DLD1 (cell line): ENCODE results near the gene TRIM9.
"Not testable (repeated sequence)": the region's sequence is repeated elsewhere in the genome, so short reads cannot be mapped to it uniquely, and the experiment has no call there.

Experiments
- in situ Hi-C: cut with HindIII; loops from 2 replicates; pipeline ENCODE4 v1.10.0; 2017; ENCODE audit warnings: low sequenced_read_pairs

Gene TRIM9

DNA sequence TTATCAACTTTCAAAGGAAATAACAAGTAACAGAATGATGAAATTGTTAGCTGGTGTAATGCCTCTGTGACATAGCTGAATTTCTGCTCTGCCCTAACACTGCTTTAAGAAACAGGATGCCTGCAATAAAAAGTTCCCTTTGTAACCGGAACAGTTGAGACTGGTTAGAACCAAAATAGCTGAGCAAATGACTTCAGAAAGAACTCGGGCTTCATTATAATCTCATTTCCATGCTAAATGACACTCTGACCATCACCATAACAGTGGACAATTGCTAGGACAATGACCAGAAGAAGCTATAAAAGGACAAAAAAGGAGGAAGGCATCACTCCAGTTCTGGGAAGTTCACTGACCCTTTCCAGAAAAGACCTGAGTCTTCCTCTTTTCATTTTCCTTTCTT is 127.1 kb downstream of the TRIM9 start:
- in situ Hi-C loops, result no loop called here

DNA sequence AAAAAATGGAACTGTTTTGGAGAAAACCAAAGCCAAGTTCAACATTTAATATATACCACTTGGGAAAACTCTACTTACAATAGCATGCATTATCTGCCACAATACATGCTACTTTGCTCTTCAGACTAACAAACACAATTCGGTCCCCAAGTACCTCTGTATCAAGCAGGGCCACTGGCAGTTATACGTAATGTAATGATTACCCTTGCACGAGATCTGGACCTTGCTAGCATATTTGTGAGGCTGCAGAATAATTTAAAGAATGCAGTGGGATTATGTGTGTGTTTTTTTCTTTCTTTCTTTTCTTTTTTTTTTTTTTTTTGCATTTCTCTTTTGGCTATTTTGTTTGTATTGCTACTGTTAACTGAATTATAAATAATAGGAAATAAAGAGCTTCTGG is 127.8 kb downstream of the TRIM9 start:
- in situ Hi-C loops, result no loop called here

DNA sequence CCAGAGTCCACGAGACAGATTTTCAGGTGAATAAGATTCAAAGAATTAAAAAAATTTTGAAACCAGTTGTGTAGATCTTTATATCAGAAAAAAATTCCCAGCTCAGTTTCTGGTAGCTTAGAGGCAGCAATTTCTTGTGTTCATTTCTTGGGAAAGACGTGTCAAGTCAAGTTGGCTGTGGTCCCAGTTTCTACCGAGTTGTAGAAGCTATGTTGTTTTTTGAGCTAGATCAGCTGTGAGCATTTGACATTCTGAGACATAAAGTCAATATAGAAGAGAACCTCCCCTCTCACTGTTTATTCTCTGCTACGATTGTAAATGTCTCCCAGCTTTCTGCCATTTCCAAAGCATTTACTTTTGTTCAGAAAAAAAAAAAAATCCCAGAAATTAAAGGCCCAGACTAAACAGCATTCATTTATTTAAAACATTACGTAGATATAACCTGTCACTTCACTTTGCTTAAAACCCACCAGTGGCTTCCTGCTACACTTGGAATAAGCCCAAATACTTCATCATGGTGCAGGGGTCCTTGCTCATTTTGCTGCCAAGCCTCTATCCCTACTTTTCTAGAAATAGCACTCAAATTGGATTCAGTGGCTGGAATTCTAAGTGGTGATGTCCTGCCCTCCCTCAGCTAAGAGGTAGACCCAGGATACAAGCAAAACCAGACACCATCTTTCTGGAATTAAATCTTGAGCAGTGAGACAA is 130.1 kb downstream of the TRIM9 start:
- in situ Hi-C loops, result no loop called here

DNA sequence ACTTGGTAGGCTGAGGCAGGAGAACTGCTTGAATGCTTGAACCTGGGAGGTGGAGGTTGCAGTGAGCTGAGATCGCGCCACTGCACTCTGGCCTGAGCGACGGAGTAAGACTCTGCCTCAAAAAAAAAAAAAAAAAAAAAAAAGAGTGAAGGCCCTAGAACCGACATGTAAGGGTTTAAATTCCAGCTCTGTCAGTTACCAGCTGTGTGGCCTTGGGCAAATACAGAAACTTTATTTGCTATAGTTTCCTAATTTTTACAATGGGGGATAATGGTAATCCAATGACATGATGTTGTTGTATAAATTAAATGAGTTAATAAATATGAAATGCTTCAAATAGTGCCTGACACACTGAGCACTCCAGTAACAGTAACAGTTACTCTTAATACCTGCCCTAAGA is 131.0 kb downstream of the TRIM9 start:
- in situ Hi-C loops, result no loop called here

DNA sequence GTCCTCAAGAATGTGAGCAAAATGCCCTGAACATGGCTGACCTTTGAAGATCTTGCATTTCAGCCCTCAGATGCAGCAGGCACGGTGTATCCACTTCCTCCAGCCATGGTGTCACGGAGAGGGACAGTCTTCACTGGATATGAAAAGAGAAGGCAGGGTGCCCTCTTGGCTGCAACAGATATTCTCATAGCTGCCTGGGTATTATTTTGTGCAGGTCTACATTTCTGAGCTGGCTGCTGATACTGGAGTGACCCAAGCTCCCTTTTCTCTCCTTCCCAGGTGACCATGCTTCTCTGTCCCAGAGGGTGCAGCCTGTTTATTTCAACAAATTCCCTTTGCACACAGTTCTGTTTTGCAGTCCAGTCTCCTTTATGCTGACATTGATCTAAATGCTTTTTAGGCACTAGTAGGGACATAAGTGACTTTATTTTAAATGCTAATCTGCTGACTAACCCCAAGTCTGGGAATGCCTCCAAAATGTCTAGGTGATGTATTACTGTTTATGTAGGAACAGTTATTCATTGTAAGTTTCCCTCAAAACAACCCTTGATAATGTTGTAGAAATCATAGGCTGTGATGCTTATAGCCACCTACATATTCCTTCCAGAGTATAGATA is 133.2 kb downstream of the TRIM9 start:
- in situ Hi-C loops, result no loop called here

DNA sequence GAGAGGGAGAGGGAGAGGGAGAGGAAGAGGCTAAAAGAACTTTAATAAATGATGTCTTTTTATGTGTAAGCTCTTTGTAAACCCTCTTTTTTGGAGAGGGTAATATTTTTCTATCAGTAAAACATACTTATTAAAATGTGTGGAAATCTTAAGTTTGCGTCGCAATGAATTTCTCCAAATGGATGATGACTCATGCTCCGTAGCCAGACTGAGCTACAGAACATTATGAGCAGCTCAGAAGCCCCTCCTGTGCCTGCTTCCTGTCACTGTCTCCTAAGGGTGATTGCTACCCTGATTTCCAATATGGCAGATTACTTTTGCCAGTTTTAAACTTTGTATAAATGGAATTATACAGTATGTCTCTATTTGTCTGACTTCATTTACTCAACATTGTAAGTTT is 137.6 kb downstream of the TRIM9 start:
- in situ Hi-C loops, result no loop called here

DNA sequence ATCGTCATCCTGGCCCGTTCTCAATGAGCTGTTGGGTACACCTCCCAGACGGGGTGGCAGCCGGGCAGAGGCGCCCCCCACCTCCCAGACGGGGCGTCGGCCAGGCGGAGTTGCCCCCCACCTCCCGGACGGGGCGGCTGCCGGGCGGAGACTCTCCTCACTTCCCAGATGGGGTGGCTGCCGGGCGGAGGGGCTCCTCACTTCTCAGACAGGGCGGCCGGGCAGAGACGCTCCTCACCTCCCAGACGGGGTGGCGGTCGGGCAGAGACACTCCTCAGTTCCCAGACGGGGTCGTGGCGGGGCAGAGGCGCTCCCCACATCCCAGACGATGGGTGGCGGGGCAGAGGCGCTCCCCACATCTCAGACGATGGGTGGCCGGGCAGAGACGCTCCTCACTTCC is 138.5 kb downstream of the TRIM9 start:
- in situ Hi-C loops, result not testable (repeated sequence)

DNA sequence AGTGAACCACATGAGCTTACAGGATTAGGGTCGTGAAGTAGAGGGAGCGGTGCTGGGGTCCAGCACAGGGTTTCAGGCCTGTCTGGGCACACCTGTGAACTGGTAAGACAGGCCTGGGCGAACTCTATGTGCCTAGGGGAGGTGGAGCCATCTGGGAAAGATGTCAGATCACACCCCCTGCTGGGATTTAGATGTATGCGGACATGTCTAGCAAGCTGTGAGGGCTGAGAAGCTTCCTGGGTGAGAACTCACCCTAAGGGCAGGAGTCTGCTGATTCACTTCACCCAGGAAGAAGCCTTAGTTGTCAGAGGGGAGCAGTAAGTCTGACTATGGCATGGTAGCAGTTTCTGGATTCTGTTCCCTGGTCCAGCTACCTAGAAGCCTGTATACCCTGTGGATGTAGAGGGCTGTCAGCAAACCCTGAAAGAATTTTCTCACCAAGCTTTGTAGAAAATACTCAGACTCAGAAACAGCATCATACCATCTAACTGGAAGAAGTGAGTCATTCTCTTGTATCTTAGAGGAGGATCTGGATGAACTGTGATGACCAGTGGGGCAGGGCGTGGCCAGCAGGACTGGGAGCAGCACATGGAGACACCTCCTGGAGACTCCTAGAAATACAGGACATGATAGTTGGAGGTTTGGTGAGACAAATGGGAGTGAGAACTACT is 139.4 kb downstream of the TRIM9 start:
- in situ Hi-C loops, result no loop called here

DNA sequence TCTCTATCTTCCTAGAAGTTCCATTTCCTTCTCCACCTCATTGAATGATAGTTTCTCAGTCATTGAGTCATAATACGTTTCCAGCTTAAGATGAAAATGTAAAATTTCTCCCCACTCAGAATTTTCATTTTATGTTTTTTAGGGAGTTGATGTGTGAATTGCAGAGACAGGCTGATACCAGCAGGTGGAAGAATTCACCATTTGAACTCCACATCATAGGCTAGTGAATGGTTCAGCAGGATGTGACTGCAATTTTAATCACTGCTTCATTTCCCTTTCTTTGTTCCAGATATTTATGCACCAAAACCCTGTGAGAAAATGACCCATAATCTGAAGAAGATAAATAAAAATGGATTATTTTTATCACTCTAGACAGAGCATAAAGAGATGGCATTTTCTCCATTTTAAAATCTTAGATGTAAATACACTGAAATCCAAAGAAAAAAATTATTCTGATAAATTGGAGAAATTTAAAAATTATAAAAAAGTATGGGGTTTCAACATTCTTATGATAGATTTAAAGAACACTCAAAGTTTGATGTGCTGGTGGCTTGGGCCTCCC is 140.0 kb downstream of the TRIM9 start:
- in situ Hi-C loops, result no loop called here

DNA sequence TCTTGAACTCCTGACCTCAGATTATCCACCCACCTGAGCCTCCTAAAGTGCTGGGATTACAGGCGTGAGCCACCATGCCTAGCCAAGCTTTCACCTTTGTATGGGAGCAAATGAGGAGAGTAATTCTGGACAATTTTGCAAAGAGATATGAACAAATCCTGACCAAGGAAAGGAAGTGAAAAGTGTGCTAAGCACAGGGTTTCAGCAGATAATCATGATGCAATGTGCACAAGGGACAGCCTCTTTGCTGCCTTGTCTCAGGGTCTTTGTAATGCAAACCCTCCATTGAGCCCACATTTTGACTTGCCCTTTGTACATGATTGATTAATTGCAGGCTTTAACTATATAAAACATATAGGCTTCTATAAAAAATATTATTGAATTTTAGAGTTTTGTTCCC is 141.4 kb downstream of the TRIM9 start:
- in situ Hi-C loops, result no loop called here

DNA sequence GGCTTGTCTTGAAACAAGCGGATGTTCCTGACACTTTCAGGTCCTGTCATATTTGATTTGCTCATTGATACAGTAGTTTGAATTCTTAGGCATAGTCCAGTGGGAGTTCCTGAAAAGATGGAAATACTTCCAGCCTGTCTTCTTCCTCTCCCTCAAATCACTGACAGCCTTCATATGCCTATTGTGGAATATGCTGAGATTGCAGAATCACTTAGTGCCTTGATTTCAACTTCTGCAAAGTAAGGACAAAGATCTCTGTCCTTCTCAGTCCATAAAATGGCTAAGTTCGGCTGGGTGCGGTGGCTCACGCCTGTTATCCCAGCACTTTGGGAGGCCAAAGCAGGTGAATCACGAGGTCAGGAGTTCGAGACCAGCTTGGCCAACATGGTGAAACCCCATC is 143.9 kb downstream of the TRIM9 start:
- in situ Hi-C loops, result no loop called here

DNA sequence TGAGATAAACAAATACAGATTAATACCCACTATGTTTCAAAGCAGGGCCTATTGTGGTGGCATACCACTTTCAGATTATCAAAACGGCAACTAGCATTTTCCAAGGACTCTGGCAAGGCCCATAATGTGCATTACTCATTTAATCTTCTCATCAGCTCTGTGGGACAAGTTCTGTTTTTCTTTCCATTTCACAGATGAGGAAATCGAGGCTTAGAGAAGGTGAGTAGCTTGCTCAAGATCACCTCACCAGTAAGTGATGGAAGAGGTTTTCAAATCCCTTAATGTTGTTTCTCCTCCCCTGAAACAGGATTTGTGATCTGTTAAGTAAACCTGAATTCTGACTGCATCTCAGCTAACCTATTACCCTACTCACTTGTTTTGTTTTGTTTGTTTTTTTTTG is 146.7 kb downstream of the TRIM9 start:
- in situ Hi-C loops, result no loop called here

DNA sequence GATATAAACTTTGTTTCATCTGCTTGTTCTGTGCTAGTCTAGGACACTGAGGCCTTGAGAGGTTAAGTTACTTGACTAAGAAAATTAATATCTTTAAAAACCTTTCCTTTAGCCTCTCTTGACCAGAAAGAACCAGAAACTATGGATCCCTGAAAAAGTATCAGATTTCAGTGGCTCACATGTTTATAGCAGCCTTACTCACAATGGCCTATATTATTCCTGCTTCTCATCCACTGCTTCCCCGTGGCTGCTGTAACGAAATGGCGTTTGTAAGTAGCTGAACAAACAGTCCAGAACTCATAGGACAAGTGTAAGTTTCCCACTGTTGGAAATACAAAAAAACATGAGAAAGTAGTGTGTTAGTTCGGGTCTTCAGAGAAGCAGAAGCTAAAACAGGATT is 147.5 kb downstream of the TRIM9 start:
- in situ Hi-C loops, result no loop called here

DNA sequence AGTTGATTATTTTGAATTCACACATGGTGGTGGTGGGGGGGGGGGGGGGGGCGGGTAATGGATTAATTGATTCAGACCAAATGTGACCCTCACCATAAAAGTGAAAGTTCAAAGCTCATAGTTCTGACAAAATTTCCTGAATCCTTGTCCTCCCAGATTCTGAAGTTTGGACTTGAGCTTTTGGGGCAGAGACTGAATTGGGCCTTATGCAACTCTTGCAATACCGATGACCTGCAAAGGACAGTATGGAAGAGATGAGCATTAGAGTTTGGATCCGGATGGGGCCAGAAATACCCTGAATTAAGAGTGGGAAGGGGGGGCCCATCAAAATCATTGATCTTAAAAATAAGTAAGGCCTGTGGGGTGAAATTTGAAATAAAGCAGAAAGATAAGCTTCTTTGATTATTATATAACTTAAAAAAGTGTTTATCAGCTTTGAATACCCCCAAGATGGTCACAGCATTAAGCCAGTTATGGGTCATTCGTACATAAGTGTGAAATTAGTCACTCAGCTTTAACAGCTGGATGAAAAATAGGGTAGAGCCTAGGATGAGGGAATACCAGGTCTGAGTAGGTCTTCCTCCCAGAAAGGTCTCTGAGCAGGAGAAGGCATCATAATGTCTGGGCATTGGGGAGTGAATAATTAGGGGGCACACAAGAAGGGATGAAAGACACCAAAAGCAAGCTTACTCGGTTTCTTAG is 148.5 kb downstream of the TRIM9 start:
- in situ Hi-C loops, result no loop called here

DNA sequence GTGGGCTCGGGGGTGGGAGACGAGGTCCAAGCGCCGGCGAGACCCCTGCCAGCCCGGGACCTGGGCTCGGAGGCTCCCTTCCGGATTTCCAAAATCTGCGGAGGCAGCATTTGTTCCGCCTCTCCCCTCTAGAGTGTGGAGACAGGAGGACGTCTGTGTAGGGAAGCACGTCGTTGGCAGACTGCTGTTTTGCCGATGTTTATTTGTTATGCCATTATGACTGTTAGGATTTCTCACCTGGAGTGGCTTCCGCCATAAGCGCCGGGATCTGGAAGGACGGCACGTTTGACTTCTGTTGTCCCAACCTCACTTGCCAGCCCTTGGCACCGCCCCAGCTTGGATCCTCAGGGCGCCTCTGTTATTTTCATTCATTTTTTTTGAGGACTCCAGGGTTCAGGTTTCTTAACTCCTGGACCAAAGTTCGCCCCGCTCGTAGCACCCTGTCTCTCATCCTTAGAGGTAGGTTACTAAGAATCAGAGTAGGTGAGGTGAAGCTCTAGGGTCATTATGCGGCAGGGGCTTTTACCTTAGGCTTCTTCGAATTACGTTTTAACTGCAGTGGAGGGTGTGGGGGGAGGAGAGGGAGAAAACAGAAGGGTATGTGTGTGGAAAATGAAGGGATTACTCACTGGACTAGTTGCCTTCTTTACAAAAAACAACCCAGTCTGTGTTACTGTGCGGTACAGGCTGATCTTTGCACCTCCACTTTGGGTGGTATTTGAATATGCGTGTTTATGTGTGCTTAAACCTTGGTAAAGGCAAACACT is 150.1 kb downstream of the TRIM9 start:
- in situ Hi-C loops, result no loop called here

DNA sequence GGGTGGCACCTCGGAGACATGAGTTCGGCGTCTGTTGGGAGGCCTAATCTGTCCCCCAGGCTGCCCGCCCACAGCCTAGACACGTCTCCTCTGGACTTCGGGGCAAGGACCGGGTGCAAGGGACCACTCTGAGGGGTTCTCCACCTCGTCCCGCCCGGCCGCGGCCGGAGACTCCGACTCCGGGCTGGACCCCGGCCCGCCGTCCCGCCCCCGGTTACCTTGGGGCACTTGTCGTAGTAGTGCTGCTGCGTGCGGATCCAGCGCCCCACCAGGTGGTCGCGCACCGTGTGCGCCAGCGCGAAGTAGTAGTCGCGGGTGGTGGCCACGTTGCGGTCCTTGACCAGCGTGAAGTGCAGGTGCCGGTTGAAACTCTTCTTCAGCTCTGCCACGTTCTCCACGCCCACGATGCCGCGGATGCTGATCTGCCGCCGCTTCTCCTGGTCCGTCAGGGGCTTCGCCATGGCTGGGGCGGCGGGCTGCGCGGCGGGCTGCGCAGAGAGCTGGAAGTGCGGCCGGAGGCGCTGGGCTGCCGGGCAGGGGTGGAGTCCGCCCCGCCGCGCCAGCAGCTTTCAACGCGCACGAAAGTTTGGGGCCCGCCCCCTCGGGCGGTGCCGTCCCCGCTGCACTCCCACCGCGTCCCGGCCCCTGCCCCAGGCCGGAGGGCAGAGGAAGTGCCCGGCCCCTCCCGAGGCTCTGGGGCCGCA is 150.8 kb downstream of the TRIM9 start, which contains the start of gene PYGL:
Gene PYGL (minus strand): TSS at position 541 of the 704 bp plus-strand sequence. CDS start 80 bp downstream, at position 461.
- in situ Hi-C loops, result no loop called here

DNA sequence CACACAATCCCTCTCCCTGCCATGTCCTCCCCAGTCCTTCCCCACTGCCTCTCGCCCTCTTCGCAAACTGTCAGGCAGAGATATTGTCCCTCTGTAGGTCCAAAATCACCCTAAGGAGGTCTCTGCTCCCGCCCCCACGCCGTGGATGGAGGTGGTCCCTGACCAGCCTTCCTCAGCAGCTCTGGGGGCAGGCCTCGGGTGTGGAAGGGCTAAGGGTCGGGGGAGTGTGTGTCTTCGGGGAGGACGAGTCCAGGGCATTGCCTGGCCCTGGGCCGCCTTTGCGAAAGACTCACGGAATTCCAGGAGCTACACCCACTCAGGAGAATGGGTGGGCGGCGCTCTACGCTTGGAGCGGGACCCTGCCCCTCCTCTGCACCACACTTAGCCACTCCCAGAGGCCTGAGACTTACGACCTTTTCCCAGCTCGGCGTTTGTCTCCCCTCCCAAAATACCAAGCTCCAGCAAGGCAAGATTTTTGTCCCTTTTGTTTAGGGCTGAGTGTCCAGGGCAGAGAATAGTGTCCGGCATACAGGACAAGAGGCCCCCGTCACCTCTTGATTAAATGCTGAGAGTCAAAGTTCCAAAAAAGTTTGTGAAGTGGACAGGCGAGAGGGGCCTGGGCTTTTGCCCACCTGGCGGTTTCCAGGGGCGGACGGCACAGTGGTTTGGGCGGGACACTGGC is 151.5 kb downstream of the TRIM9 start:
- in situ Hi-C loops, result no loop called here

DNA sequence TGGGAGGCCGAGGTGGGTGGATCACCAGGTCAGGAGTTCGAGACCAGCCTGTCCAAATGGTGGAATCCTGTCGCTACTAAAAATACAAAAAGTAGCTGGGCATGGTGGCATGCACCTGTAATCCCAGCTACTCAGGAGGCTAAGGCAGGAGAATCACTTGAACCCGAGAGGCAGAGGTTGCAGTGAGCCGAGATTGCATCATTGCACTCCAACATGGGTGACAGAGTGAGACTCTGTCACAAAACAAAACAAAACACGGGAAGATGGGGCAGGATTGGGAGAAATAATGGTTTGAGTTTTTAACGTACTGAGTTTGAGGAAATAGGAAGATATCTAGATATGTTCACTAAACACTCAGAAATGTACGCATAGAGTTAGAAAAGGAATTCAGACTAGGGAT is 153.3 kb downstream of the TRIM9 start:
- in situ Hi-C loops, result not testable (repeated sequence)

DNA sequence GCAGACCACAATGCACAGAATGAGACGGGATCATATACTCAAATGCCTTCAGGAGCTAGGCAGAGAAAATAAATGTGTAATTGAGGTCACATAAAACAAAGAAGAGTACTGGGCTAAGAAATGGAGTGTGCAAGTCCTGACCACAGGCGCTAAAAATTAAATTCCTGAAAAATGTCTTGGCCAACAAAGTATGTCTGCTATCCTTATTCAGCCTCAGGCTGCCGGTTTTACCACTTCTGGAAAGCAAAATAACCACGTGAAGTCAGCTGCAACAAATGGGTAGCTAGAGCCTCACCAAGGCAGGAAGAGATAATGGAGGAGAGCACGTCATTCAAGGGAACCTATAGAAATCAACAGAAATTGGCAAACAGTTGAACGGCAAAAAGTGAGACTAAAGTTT is 153.8 kb downstream of the TRIM9 start:
- in situ Hi-C loops, result no loop called here
